Measurements from ENCODE around the gene JSRP1. TPM values are rescaled to one million over a fixed set of nuclear protein-coding genes. Genes with fewer than 3 reads are reported as not detected.
A peak's percentile ranks its signal among the peaks of the same experiment; 100 is the strongest.

The JSRP1 gene
- total RNA-seq, 1 donor from 2014 or later = not detected

- intact Hi-C loops (cut with DNase I) = no loop called here
- no peak for ATAC-seq
- DNase-seq (ENCODE audit: missing footprints) = no peak
Measured at GRCh38 chr19:2212861-2213711, 43.1 kb downstream of the JSRP1 start.

GRCh38 chr19:2210987-2211740 lies 45.1 kb downstream of the JSRP1 start:
- intact Hi-C loops (cut with DNase I) = no loop called here
- ATAC-seq (no peak), DNase-seq (ENCODE audit: missing footprints) (no peak)

GRCh38 chr19:2210206-2210605 lies 46.0 kb downstream of the JSRP1 start:
- ATAC-seq (no peak), DNase-seq (ENCODE audit: missing footprints) (no peak)
- intact Hi-C loops (cut with DNase I) = no loop called here

GRCh38 chr19:2209408-2209807 lies 46.8 kb downstream of the JSRP1 start:
- intact Hi-C loops (cut with DNase I) = loop anchor here (2.0 kb wide), 1 partner anchor 41 kb away; no protein-coding TSS in a partner anchor
- DNase-seq (ENCODE audit: missing footprints) (no peak), ATAC-seq (no peak)

- peak; percentile 35 for ATAC-seq
- intact Hi-C loops (cut with DNase I) = loop anchor here (2.0 kb wide), 1 partner anchor 40 kb away; no protein-coding TSS in a partner anchor
- no peak for DNase-seq (ENCODE audit: missing footprints)
Measured at GRCh38 chr19:2208975-2209374, 47.2 kb downstream of the JSRP1 start.

GRCh38 chr19:2207991-2208860 lies 48.0 kb downstream of the JSRP1 start:
- intact Hi-C loops (cut with DNase I) = loop anchor here (2.0 kb wide), 1 partner anchor 39 kb away; no protein-coding TSS in a partner anchor
- peak; percentile 76 for ATAC-seq

GRCh38 chr19:2207008-2207407 lies 49.2 kb downstream of the JSRP1 start:
- no peak for ATAC-seq
- DNase-seq (ENCODE audit: missing footprints) = no peak
- intact Hi-C loops (cut with DNase I) = no loop called here

More at GRCh38 chr19:2207991-2208860, 48.0 kb downstream of the JSRP1 start:
- no peak for DNase-seq (ENCODE audit: missing footprints)

GRCh38 chr19:2202366-2202765 lies 53.9 kb downstream of the JSRP1 start:
- intact Hi-C loops (cut with DNase I) = no loop called here
- no peak for ATAC-seq

More at GRCh38 chr19:2202366-2202765, 53.9 kb downstream of the JSRP1 start:
- no peak for DNase-seq (ENCODE audit: missing footprints)

Small RNA genes lying within 50 kb of the gene (microRNA-seq; reads per million reads assigned to microRNA genes)
- 1.1 reads per million for gene MIR1227
- not detected for gene MIR4321

Other genes starting within 250 kb of the JSRP1 start
- gene BTBD2, start 240.7 kb downstream of the JSRP1 start, total RNA-seq = 48.7 TPM
- gene MKNK2, start 205.2 kb downstream of the JSRP1 start, total RNA-seq = 234 TPM
- 14.3 TPM for gene MOB3A, start 160.1 kb downstream of the JSRP1 start, total RNA-seq
- gene IZUMO4, start 159.5 kb downstream of the JSRP1 start, total RNA-seq = 1.4 TPM
- gene AP3D1, start 104.9 kb downstream of the JSRP1 start, total RNA-seq = 71.8 TPM
- 9.7 TPM for gene DOT1L, start 92.5 kb downstream of the JSRP1 start, total RNA-seq
- 59.7 TPM for gene PLEKHJ1, start 20.1 kb downstream of the JSRP1 start, total RNA-seq
- gene SF3A2, start 19.6 kb downstream of the JSRP1 start, total RNA-seq = 30.3 TPM
- 0.89 TPM for gene AMH, start 7.1 kb downstream of the JSRP1 start, total RNA-seq
- 0.68 TPM for gene PEAK3, start 25.8 kb upstream of the JSRP1 start, total RNA-seq
- not detected for gene LINGO3, start 51.7 kb upstream of the JSRP1 start, total RNA-seq
- 46.7 TPM for gene LSM7, start 72.2 kb upstream of the JSRP1 start, total RNA-seq
- 24.9 TPM for gene SPPL2B, start 72.3 kb upstream of the JSRP1 start, total RNA-seq
- not detected for gene TMPRSS9, start 103.8 kb upstream of the JSRP1 start, total RNA-seq
- 86.9 TPM for gene TIMM13, start 171.2 kb upstream of the JSRP1 start, total RNA-seq
- gene LMNB2, start 200.5 kb upstream of the JSRP1 start, total RNA-seq = 19.2 TPM
- 39.8 TPM for gene GADD45B, start 219.7 kb upstream of the JSRP1 start, total RNA-seq

Measured in Right ventricle myocardium inferior (tissue), 1 donor.